Measurements from ENCODE around the gene DNAAF2.
"Not testable (repeated sequence)": the region's sequence is repeated elsewhere in the genome, so short reads cannot be mapped to it uniquely, and the experiment has no call there.

DNAAF2 gene

DNA sequence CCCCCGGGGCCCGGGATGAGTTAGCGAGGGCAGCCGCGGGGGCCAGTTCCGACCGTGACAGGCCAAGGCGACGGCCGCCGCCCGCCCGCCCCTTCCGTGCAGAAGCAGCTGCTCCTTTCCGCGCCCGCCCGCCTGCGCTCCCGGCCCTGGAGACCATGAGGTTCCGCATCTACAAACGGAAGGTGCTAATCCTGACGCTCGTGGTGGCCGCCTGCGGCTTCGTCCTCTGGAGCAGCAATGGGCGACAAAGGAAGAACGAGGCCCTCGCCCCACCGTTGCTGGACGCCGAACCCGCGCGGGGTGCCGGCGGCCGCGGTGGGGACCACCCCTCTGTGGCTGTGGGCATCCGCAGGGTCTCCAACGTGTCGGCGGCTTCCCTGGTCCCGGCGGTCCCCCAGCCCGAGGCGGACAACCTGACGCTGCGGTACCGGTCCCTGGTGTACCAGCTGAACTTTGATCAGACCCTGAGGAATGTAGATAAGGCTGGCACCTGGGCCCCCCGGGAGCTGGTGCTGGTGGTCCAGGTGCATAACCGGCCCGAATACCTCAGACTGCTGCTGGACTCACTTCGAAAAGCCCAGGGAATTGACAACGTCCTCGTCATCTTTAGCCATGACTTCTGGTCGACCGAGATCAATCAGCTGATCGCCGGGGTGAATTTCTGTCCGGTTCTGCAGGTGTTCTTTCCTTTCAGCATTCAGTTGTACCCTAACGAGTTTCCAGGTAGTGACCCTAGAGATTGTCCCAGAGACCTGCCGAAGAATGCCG lies 13.7 kb downstream of the DNAAF2 start:
- DNase-seq (ENCODE audit: low read depth, low spot score) = no peak

DNA sequence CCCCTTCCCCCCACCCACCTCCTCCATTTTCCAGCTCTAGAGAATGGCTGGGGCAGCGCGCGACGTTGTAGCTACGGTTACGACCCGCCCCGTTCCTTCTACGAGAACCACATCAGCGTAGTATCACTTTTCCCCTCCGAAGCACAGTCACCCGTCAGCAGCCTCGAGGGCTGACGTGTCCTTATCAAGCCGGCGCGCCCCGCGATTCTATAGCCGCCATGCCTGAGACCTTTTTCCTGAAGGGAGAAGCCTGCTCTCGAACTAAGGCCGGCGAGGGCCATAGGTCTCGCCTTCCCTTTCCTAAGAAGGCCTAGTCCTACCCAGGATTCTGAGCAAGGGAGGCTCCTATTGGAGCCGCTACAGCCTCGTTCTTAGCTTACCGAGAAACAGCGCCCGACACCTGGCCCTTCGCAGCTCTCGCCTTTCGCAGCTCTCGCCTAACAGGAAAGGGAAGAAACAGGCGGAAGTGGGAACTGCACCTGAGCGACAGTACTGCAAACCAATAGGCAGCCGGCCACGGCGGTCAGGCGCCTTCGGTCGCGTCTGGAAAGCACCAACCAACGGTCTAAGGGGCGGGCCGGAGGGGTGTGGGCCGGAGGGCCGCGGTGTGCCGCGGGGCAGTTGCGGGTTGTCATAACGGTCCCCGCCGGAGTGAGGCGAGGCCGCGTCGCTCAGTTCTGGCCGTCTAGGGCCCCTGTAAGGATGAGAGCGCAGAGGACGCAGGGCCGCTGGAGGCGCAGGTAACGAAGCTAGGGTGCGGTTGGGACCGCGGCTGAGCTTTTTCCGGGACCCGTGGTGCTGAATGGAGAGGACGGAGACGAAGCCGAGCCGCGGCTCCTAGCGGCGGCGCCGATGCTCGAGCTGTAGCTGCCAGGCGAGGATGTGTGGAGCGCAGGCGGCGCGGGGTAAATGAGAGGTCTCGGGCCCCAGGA lies 14.6 kb downstream of the DNAAF2 start, which contains the start of the genes MGAT2 and RPL36AL:
TSS of gene MGAT2 (plus strand) at position 618 of the 932 bp plus-strand sequence. CDS start 470 bp downstream, outside the sequence.
TSS of gene RPL36AL (minus strand) at position 445 of the 932 bp plus-strand sequence. CDS start 1,522 bp downstream, outside the sequence.
- peak; percentile 91 for DNase-seq (ENCODE audit: low read depth, low spot score)

DNA sequence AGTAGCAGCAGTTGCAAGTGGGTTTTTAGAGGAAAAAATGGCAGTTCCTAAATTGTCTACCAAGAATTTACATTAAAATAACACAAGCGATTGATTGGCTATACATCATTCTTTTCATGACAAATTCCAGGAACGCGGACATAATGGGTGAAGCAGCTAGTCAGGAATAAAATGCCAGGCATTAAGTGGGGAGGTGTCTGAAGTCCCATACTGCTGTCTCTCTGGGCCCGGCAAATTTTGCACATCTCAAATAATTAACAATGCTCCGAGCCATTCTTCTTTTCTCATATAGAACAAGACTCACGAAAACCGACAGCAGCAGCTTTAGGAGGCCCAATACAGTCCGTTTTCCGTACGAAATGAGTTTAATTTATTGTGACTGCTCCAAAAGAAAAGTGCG lies 15.3 kb downstream of the DNAAF2 start:
- DNase-seq (ENCODE audit: low read depth, low spot score) = no peak

DNA sequence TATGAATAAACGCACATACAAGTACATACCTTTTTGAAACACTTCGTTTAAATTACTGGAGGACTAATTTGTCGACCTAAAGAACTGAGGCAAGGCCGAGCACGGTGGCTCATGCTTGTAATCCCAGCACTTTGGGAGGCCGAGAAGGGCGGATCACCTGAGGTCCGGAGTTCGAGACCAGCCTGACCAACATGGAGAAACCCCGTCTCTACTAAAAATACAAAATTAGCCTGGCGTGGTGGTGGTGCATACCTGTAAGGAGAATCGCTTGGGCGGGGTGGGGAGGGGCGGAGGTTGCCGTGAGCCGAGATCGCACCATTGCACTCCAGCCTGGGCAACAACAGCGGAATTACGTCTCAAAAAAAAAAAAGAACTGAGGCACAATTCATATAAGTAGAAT lies 15.8 kb downstream of the DNAAF2 start:
- not testable (repeated sequence) for DNase-seq (ENCODE audit: low read depth, low spot score)

DNA sequence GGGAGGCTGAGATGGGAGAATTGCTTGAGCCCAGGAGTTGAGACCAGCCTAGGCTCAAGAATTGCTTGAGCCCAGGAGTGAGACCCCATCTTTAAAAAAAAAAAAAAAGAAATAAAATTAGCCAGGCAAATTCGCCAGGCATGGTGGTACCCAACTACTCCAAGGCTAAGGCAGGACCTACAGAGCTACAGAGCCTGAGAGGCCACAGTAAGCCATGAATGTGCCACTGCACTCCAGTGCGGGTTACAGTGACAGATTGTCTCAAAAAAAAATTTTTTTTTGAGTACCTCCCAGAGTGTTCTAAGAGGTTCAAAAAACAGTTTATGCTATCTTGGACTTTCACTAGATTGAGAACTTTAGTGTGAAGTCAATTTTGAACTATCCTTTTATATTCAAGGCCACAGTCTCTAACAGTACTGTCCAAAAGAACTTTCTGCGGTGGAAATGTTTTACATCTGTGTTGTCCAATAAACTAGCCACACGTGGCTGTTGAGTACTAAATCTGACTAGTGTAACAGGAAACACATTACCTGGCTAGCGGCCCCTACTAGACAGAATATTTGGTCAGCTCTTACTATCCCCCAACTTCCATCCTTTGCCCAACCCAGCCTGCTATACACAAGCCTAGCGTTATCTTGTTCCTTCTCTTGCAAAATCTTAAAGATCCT lies 17.1 kb downstream of the DNAAF2 start:
- no peak for DNase-seq (ENCODE audit: low read depth, low spot score)

DNA sequence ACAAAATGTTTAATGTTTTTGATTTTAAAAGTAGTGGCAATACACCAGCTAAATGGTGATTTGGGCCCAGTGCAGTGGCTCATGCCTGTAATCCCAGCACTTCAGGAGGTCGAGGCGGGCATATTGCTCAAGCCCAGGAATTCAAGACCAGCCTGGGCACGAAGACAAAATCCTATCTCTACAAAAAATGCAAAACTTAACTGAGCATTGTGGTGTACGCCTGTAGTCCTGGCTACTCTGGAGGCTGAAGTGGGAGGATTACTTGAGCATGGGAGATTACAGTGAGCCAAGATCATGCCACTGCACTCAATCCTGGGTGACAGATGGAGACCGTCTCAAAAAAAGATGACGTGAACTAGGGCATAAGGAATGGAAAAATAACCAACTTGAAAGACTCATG lies 19.3 kb downstream of the DNAAF2 start:
- no peak for DNase-seq (ENCODE audit: low read depth, low spot score)

DNA sequence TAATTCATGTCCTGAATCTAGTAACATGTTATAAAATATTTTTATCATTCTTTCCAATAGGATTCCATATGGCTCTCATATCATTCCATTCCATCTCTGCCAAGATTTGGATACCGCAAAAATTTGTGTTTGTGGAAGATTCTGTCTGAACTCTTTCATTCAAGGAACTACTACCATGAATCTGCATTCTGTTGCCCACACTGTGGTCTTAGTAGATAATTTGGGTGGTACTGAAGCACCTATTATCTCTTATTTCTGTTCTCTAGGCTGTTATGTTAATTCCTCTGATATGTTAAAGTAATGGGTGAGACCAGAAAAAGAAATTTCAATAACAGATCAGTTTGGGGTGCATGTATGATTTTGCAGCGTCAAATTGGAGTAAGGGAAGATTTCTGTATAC lies 20.8 kb downstream of the DNAAF2 start:
- no peak for DNase-seq (ENCODE audit: low read depth, low spot score)

DNA sequence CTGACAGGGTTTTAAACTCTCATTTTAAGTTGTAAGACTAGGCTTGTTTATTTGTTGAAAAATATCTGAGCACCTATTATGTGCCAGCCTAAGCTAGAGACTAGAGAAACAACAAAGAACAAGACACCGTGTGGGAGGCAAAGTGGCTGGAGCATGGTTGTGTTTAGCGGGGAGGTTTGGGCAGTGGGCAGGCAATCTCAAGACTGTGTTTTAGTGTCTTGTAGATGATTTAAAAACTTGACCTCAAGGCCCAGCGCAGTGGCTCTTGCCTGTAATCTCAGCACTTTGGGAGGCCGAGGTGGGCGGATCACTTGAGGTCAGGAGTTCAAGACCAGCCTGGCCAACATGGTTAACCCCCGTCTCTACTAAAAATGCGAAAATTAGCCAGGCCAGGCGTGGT lies 22.4 kb downstream of the DNAAF2 start:
- no peak for DNase-seq (ENCODE audit: low read depth, low spot score)

DNA sequence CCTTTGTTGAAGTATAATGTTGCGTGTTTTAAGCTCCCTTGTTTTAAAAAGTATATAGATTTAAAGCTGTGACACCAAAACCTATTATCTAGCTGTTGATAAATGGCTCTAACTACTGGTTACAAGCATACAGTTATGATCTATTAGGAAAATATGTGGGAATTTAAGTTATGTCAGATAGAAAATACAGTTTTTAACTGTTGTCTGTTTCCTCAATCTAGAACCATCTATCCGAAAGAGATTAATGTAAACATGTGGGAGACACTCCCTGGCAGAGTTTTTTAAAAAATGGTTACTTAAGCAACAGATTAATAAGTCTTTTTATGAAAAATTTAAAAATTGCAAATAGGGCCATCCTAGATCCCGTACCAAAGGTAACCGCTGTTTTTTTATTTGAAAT lies 22.8 kb downstream of the DNAAF2 start:
- DNase-seq (ENCODE audit: low read depth, low spot score) = no peak

DNA sequence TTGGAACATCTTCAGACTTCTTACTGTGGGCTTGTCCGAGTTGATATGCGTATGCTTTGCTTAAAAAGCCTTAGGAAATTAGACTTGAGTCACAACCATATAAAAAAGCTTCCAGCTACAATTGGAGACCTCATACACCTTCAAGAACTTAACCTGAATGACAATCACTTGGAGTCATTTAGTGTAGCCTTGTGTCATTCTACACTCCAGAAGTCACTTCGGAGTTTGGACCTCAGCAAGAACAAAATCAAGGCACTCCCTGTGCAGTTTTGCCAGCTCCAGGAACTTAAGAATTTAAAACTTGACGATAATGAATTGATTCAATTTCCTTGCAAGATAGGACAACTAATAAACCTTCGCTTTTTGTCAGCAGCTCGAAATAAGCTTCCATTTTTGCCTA lies 27.5 kb downstream of the DNAAF2 start:
- DNase-seq (ENCODE audit: low read depth, low spot score) = no peak

DNA sequence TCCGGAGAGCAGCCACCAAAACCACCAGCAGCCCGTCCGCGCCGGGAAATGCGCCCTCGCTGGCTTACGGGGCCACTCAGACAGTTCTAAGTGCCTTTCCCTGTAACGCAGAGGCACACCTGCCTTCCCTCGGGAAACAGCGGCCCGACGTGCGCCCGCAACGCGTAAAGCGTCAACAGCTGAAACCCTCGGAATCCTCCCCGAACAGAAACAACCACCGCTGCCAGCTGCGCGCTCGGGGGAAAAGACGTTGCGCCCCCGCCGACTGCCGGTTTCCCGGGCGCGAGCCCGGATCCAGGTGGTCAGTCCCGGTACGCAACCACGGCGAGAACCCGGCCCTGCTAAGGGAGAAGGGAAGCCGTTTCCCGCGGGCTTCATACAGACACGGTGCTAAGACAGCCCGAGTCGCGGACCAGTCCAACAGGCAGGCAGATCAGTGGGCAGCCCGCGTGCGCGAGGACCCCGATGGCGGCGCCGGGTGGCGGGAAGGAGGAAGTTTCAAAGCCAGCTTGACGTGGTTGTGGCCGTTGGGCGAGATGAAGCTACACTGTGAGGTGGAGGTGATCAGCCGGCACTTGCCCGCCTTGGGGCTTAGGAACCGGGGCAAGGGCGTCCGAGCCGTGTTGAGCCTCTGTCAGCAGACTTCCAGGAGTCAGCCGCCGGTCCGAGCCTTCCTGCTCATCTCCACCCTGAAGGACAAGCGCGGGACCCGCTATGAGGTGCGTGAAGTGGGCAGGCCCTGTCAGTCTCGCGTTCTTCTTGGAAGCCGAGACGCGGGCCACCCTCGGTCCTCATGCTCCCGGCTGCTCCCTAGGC lies 36.4 kb downstream of the DNAAF2 start, which contains the start of gene LRR1:
TSS of gene LRR1 (plus strand) at position 456 of the 816 bp plus-strand sequence. CDS start at position 537, 81 bp downstream.
- peak; percentile 53 for DNase-seq (ENCODE audit: low read depth, low spot score)

DNA sequence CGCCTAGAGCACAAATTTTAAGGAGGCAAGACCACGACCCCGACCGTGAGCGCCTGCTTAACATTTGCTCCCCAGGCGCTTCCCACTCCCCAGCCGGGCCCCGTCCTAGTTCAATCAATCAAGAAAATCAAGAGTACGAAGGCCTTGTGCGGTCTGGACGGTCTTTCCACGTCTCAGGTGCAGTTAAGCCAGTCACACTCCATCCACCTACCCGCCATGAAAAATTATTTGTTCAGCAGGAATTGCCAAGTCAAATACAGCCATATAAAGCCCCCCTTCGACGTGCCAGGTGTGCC lies 36.9 kb downstream of the DNAAF2 start:
- DNase-seq (ENCODE audit: low read depth, low spot score) = no peak

DNA sequence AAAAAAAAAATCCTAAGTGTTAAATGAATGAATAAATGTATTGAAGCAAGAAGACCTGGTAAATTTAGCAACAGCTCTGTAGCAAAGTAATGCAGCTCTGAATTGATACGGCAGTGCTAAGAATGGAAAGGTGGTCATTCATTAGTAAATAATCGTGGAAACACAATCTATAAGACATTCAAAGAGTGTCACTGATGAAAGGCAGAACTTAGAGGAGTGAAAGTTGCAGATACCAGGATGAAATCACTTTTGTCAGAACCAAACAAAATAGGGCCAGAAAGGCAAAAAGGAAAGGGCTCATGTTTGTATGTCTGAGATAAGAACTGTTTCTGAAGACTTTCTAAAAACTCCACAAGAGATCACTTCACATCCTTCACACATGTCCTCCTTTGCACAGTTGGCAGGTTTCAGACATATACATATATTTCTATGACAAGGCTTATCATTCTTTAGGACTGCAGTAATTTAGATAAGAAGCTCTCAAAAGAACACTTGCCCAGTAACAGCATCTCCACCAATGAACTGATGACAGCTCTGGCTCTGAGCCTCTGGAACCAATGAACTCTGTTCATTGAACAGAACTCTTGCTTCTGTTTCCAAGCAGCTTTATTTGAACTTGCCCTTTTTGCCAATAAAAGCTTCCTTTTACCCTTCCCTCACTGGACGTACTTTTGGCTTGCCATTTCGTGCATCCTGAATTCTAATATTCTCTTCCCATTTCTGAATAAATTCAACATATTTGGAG lies 40.5 kb downstream of the DNAAF2 start:
- no peak for DNase-seq (ENCODE audit: low read depth, low spot score)

DNA sequence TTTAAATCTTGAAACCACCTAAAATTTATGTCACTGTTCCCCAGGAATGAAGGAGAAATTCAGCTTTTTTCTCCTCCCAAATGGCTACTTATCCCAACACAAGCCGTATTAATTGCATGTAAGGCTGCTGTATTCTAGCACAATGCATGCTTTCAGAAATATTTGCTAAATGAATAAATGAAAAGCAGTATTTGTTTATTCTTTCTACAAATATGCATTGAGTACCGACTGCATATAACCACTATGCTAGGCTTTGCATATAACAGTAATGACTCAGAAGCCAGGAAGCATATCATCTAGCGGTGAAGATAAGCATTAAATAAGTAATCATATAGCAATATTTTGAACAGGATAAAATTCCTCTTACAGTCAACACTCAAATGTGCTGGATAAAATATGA lies 42.0 kb downstream of the DNAAF2 start:
- no peak for DNase-seq (ENCODE audit: low read depth, low spot score)

DNA sequence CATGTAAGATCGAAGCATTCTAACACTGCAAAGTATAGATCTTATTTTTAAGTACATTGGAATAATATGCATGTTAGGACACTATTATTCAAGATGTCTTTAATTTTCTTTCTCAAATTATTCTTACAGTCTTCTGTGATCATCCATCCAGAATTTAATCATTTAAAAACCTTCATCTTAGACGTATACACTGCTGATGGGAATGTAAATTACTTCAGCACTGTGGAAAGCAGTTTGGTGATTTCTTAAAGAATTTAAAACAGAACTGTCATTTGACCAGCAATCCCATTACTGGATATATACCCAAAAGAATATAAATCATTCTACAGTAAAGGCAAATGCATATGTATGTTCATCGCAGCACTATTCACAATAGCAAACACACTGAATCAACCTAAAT lies 45.7 kb downstream of the DNAAF2 start:
- DNase-seq (ENCODE audit: low read depth, low spot score) = no peak

DNA sequence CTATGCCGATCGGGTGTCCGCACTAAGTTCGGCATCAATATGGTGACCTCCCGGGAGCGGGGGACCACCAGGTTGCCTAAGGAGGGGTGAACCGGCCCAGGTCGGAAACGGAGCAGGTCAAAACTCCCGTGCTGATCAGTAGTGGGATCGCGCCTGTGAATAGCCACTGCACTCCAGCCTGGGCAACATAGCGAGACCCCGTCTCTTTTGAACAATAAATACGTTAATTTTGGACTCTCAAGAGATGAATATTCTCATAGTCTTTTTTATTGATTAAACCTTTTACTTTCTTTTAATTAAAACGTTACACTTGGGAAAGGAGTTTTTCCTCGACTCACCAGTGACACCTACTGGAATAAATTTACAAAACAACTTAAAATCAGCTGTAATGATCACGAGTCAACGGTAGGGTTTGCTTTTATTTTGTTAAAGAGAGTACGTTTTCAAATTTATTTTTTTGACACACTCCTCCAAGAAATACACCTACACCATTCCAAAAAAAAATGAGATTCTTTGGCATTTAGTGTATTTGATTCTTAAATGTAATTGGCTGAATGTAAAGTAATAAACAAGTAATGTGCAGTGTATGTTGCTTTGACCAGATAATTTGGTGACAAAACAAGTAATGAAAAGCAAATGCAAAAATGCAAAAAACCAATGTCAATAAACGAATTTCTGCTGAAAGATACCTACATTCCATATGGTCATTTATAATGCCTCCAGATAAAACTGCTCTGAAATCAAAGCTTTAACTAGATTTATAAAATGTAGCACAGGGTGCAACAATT lies 48.2 kb downstream of the DNAAF2 start:
- peak; percentile 64 for DNase-seq (ENCODE audit: low read depth, low spot score)

DNA sequence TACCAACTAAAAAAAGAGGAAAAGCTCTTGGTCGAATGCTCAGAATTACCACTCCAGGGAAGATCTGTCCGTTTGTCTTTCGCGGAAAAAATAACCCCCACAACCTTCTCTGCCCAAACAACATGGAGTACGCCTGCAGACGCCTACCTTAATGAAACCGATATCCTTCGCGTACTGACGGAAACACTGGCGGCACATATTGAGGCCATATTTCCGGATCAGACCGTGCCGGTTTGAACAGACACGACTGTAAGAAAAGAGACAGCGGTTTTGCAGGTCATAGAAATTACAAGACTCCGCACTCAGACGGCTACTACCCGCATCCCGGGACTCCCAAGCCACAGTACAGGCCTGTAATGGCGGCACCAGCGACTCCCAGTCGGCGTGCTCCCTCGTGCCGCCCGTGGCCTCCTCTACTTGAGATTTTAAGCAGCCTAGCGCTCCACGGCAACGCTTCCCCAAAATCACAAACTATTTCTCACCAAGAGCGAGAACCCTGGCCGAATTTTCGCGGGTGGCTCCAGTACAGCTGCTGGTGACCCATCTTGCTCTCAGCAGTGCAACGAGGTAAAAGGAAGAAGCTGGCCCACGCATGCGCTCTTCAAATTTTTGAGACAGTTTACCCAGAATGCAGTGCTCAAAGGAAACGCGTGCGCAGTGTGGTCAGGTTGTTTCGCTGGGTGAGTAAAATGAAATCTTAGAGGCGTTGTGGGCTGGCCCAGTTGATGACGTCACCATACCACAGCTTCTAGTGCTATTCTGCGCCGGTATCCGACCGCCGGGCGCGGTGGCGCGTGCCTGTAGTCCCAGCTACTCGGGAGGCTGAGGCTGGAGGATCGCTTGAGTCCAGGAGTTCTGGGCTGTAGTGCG lies 49.0 kb downstream of the DNAAF2 start, which contains the start of gene RPS29:
TSS of gene RPS29 (minus strand) at position 578 of the 870 bp plus-strand sequence. CDS start at position 544, 34 bp downstream.
- peak; percentile 100 for DNase-seq (ENCODE audit: low read depth, low spot score)

DNA sequence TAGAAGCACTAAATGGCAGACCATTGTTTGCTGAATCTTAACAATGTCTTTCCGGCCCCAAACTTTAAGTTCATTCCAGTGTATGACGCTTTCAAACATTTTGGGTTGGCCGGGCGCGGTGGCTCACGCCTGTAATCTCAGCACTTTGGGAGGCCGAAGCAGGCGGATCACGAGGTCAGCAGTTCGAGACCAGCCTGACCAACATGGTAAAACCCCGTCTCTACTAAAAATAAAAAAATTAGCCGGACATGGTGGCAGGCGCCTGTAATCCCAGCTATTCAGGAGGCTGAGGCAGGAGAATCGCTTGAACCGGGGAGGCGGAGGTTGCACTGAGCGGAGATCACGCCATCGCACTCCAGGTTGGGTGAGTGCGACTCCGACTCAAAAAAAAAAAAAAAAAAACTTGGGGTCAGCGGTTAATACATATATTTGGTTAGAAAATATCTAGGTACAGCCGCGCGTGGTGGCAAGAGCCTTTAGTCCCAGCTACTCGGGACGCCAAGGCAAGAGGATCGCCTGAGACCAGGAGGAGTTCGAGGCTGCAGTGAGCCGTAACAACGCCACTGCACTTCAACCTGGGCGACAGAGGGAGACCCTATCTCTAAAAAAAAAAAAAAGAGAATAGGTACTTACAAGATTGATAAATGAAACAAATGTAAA lies 49.9 kb downstream of the DNAAF2 start:
- not testable (repeated sequence) for DNase-seq (ENCODE audit: low read depth, low spot score)
